ENCODE measurements around the gene ZNF804A.

ZNF804A gene

DNA sequence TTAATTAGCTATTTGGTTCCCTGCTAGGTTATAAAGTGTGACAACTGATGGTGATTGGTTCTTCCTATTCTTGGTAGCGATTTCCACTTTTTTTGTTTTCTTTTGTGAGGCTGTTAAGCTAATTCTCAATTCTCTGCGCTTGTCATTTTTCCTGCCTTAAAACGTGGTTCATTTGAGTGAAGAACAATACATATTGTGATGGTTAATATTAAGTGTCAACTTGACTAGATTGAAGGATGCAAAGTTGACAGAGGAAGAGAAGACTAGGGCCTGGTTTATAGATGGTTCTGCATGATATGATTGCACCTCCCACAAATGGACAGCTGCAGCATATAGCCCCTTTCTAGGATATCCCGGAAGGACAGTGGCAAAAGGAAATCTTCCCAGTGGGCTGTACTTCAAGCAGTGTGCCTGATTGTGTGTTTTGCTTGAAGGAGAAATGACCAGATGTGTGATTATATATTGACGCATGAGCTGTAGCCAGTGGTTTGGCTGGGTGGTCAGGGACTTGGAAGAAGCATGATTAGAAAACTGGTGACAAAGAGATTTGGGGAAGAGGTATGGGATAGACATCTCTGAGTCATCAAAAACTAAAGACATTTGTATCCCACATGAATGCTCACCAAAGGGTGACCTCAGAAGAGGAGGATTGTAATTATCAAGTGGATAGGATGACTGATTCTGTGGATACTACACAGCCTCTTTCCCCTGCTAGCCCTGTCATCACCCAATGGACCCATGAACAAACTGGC lies 39.4 kb upstream of the ZNF804A start:
- DNase-seq (ENCODE audit: low read depth), result no peak
- H3K4me3 ChIP-seq (ENCODE audit: low read depth, low read length), result no peak overlapping the region
- no peak for TF ChIP-seq CTCF (IDR thresholded peaks at IDR 0.05; ENCODE audit: insufficient read depth, low read depth, low read length, missing control alignments)

DNA sequence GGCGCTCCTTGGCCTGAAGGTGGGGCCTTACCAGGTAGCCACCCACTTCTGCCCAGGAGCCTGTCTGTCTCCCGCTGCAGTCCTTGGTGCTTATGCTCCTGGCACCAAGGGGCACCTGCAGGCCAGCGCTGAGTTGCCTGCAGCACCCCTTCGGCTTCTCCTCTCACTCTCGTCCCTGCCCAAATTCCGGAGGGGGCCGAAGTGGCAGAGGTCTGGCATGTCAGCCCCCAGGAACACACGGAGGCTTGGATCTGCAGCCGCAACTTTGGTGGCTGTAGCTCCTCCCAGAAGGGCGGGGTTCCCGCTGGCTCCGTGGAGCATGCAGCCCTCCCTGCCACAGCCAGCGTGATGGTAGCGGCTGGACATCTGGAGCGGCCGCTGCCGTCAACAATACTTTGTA lies 37.7 kb upstream of the ZNF804A start:
- no peak overlapping the region for H3K4me3 ChIP-seq (ENCODE audit: low read depth, low read length)
- DNase-seq (ENCODE audit: low read depth), result no peak
- TF ChIP-seq CTCF (IDR thresholded peaks at IDR 0.05; ENCODE audit: insufficient read depth, low read depth, low read length, missing control alignments), result no peak

- no peak overlapping the region for H3K4me3 ChIP-seq (ENCODE audit: low read depth, low read length)
- DNase-seq (ENCODE audit: low read depth), result no peak
- no peak for TF ChIP-seq CTCF (IDR thresholded peaks at IDR 0.05; ENCODE audit: insufficient read depth, low read depth, low read length, missing control alignments)
Measured at GRCh38 chr2:184562532-184562931, 35.8 kb upstream of the ZNF804A start.

DNA sequence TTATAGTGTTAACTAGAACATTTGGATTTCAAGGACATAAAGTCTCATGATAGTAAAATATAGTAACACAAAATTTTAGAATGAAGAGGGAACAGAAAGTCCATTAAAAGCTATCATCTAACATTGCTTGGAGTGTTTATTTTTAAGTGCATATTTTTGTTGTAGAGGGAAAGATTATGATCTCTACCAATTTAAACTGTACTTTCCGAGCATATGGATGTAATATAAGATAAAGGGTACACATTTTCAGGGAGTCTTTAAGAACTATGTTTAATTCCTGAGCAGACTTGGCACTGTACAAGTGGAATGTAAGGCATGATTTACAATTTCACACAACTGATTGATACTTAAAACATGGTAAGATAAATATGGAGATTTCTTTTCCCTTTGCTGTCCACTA lies 34.2 kb upstream of the ZNF804A start:
- no peak overlapping the region for H3K4me3 ChIP-seq (ENCODE audit: low read depth, low read length)
- TF ChIP-seq CTCF (IDR thresholded peaks at IDR 0.05; ENCODE audit: insufficient read depth, low read depth, low read length, missing control alignments), result no peak
- DNase-seq (ENCODE audit: low read depth), result no peak

- DNase-seq (ENCODE audit: low read depth), result no peak
- no peak for TF ChIP-seq CTCF (IDR thresholded peaks at IDR 0.05; ENCODE audit: insufficient read depth, low read depth, low read length, missing control alignments)
- H3K4me3 ChIP-seq (ENCODE audit: low read depth, low read length), result no peak overlapping the region
Measured at GRCh38 chr2:184566716-184567115, 31.6 kb upstream of the ZNF804A start.

DNA sequence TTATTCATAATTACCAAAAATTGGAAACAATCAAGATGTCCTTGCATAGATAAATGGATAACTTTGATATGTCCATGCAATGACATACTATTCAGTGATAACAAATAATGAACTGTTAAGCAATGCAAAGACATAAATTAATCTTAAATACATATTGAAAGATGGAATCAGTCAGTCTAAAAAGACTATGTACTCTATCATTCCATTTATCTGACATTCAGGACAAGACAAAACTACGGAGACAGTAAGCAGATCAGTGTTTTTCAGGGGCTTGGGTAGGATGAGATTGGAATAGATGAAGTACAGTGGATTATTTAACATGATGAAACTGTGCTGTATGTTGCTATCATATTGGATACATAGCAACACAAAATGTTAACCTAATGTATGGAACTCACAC lies 21.3 kb upstream of the ZNF804A start:
- no peak for DNase-seq (ENCODE audit: low read depth)
- TF ChIP-seq CTCF (IDR thresholded peaks at IDR 0.05; ENCODE audit: insufficient read depth, low read depth, low read length, missing control alignments), result no peak
- no peak overlapping the region for H3K4me3 ChIP-seq (ENCODE audit: low read depth, low read length)

DNA sequence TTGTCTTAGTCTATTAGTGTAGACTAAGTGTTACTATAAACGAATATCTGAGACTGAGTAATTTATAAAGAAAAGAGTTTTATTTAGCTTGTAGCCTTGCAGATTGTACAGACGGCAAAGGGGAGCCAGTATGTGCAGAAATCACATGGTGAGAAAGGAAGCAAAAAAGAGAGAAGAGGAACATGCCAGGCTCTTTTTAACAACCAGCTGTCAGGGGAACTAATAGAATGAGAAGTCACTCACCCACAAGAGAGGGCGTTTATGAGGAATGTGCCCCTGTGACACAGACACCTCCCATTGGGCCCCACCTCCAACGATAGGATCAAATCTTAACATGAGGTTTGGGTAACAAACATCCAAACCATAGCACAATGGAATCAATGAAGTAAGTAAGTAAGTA lies 20.6 kb upstream of the ZNF804A start:
- no peak overlapping the region for H3K4me3 ChIP-seq (ENCODE audit: low read depth, low read length)
- TF ChIP-seq CTCF (IDR thresholded peaks at IDR 0.05; ENCODE audit: insufficient read depth, low read depth, low read length, missing control alignments), result no peak
- DNase-seq (ENCODE audit: low read depth), result no peak
